Measurements from ENCODE around the gene RHOBTB3. TPM values are rescaled to one million over a fixed set of nuclear protein-coding genes. Genes with fewer than 3 reads are reported as not detected.
"Not testable (repeated sequence)": the region's sequence is repeated elsewhere in the genome, so short reads cannot be mapped to it uniquely, and the experiment has no call there.

RHOBTB3 gene
- total and polyA plus RNA-seq, 11 donors = 24.3 to 116 (median 82.1) TPM

DNA sequence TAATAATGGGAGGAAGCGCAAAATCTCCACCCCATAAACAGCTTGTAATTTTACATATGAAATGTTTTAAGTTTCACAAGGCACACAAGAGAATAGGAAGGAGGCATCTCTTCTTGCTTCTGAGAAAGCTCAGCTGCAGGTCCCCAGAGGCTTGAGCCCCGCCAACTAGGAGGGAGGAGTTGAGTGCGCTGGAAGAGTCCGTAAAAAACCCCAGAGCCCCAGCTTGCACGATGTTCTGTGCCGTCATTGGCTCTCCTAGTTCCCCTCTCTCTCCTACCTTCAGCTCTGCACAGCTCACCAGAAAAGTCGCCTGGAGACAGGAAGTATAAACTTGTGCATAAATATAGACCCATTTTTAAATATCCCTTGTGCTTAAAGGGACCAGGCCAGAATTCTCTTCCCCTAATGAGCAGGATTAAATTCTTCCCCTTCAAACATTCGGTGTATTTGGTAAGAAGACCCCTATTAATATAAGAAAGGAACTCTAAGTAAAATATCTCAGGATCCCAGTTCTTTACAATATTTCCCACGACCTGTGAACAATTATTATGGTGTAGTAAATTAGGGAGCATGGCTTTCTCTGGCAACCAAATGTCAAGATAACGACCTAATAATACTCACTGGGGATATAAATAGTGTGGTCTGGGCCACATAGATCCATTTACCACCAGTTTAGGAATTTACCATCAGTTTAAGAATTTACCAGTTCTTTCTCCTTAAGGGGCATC, 77.7 kb downstream of the RHOBTB3 start:
- ATAC-seq = peak; percentile 93 to 96 (median 94)
- Histone ChIP-seq H3K9me3 (peaks cover 0 to 10% (median 0%) of the 10 kb centered on the region in 12 donors), H3K27me3 (no peaks in the 10 kb centered on the region), H3K36me3 (peaks cover 0 to 18% (median 6%) of the 10 kb centered on the region in 9 donors), H3K27ac (peak overlapping the region; percentile 65 to 89 (median 84)), H3K4me1 (peaks cover 16 to 67% (median 53%) of the 10 kb centered on the region in 12 donors), H3K4me3 (peak overlapping the region in 7 of 12 donors; percentile 8 to 32 (median 16))
- TF ChIP-seq, protein P1, sequence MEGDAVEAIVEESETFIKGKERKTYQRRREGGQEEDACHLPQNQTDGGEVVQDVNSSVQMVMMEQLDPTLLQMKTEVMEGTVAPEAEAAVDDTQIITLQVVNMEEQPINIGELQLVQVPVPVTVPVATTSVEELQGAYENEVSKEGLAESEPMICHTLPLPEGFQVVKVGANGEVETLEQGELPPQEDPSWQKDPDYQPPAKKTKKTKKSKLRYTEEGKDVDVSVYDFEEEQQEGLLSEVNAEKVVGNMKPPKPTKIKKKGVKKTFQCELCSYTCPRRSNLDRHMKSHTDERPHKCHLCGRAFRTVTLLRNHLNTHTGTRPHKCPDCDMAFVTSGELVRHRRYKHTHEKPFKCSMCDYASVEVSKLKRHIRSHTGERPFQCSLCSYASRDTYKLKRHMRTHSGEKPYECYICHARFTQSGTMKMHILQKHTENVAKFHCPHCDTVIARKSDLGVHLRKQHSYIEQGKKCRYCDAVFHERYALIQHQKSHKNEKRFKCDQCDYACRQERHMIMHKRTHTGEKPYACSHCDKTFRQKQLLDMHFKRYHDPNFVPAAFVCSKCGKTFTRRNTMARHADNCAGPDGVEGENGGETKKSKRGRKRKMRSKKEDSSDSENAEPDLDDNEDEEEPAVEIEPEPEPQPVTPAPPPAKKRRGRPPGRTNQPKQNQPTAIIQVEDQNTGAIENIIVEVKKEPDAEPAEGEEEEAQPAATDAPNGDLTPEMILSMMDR (IDR thresholded peaks at IDR 0.05) = no peak
- TF ChIP-seq POLR2A (IDR thresholded peaks at IDR 0.05) = peak in 1 of 2 donors; percentile 18
- WGBS, 4 donors = 11 to 20% (median 14%) methylated on average over 10 of the region's 10 CpGs
- peak; percentile 85 to 91 (median 88) for DNase-seq
- intact Hi-C loops (cut with DNase I) = no loop called here

DNA sequence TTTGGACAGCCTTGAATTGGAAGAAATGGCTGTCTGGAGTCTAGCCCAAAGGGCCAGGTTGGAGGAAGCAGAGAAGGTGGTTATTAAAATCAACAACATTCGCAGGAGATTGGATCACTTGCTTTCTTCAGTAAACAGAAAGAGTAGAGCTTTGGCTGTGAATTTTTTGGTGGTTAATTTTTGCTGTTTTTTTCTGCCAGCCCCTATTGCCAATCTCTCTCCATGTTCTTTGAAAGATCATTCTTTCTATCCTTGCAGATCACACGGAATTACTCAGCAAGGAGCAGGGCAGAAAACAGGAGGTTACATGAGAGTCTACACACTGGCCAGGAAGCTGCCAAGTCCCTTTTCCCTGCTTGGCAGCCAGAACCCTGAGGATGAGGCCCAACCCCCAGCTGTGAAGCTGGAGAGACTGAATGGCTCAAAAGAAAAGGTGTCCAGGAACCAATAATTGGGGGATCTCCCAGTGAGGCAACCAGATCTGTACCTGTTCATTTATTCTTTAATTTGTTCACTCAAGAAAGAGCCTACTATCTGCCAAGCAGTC, 78.4 kb downstream of the RHOBTB3 start:
- DNase-seq (peak in 2 of 5 donors; percentile 59 to 64), ATAC-seq (peak; percentile 63 to 76 (median 75))
- Histone ChIP-seq H3K27me3 (no peaks in the 10 kb centered on the region), H3K9me3 (peaks cover 0 to 9% (median 0%) of the 10 kb centered on the region in 12 donors), H3K4me1 (peaks cover 16 to 69% (median 52%) of the 10 kb centered on the region in 12 donors), H3K4me3 (peak overlapping the region in 5 of 12 donors; percentile 8 to 32 (median 16)), H3K27ac (peak overlapping the region; percentile 65 to 89 (median 84)), H3K36me3 (peaks cover 0 to 24% (median 13%) of the 10 kb centered on the region in 9 donors)
- WGBS, 4 donors = 16 to 25% (median 22%) methylated on average over 2 of the region's 2 CpGs
- TF ChIP-seq, protein P1 (IDR thresholded peaks at IDR 0.05) = no peak
- TF ChIP-seq POLR2A (IDR thresholded peaks at IDR 0.05) = no peak
- intact Hi-C loops (cut with DNase I) = no loop called here

DNA sequence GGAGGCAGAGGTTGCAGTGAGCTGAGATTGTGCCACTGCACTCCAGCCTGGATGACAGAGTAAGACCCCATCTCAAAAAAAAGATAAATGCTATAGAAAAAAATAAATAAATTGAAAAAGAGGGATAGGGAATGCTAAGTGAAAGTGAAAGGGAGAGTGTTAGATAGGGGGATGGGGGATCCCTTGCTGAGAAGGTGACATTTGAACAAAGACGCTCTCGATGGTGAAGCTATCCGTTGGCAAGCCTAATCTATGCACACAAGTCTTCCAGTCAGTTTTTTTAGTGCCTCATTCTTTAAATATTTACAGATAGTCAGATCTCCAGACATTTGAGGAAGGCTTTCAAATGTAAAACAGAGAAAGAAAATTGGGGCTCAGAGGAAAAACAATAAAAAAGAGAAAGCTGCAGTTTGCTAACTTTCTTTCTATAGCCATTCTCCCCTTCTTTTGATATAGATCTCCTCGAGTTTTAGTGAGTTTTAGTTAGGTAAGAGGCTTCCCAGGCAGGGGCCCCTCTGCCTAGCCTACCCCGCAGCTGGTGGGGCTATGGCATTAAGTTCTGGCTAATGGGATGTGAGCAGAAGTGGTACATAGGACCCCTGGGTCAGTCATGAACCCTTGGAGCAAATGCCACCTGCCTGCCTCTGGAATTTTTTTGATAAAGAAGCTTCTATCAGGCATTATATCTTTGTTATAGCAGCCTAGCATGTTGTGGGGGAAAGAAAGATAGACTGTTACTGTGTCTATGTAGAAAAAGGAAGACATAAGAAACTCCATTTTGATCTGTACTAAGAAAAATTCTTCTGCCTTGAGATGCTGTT, 79.4 kb downstream of the RHOBTB3 start:
- TF ChIP-seq, protein P1 (IDR thresholded peaks at IDR 0.05) = no peak
- TF ChIP-seq POLR2A (IDR thresholded peaks at IDR 0.05) = no peak
- WGBS, 4 donors = 39 to 51% (median 46%) methylated on average over 5 of the region's 5 CpGs
- Histone ChIP-seq H3K27ac (peak overlapping the region in 11 of 12 donors; percentile 65 to 89 (median 85)), H3K9me3 (no peaks in the 10 kb centered on the region), H3K36me3 (peaks cover 0 to 34% (median 23%) of the 10 kb centered on the region in 9 donors), H3K4me1 (peaks cover 16 to 74% (median 52%) of the 10 kb centered on the region in 12 donors), H3K27me3 (no peaks in the 10 kb centered on the region), H3K4me3 (no peak overlapping the region)
- intact Hi-C loops (cut with DNase I) = no loop called here
- ATAC-seq (no peak), DNase-seq (no peak)

DNA sequence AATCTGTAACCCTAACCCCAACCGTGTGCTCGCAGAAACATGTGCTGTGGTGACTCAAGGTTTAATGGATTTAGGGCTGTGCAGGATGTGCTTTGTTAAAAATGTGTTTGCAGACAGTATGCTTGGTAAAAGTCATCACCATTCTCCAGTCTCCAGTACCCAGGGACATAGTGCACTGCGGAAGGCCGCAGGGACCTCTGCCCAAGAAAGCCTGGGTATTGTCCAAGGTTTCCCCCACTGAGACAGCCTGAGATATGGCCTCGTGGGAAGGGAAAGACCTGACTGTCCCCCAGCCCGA, 79.9 kb downstream of the RHOBTB3 start:
- intact Hi-C loops (cut with DNase I); H3K4me3 ChIP-seq; H3K9me3 ChIP-seq; ATAC-seq; H3K27me3 ChIP-seq; DNase-seq: not testable (repeated sequence)
- Histone ChIP-seq H3K27ac (peak overlapping the region in 8 of 12 donors; percentile 70 to 89 (median 86)), H3K4me1 (peaks cover 16 to 80% (median 52%) of the 10 kb centered on the region in 12 donors), H3K36me3 (peaks cover 0 to 40% (median 29%) of the 10 kb centered on the region in 9 donors)
- WGBS, 4 donors = 72 to 80% (median 78%) methylated on average over 6 of the region's 6 CpGs

DNA sequence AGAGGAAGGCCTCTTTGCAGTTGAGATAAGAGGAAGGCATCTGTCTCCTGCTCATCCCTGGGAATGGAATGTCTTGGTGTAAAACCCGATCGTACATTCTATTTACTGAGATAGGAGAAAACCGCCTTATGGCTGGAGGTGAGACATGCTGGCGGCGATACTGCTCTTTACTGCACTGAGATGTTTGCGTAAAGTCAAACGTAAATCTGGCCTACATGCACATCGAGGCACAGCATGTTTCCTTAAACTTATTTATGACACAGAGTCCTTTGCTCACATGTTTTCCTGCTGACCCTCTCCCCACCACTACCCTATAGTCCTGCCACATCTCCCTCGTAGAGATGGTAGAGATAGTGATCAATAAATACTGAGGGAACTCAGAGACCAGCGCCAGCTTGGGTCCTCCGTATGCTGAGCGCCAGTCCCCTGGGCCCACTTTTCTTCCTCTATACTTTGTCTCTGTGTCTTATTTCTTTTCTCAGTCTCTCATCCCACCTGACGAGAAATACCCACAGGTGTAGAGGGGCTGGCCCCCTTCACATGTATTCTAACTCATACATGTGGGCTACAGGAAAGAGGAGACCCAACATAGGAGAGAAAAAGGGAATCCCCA, 80.4 kb downstream of the RHOBTB3 start:
- WGBS, 4 donors = 79 to 87% (median 83%) methylated on average over 13 of the region's 13 CpGs
- ATAC-seq; H3K9me3 ChIP-seq; DNase-seq; intact Hi-C loops (cut with DNase I); H3K27me3 ChIP-seq; H3K4me3 ChIP-seq: not testable (repeated sequence)
- Histone ChIP-seq H3K4me1 (peaks cover 16 to 85% (median 54%) of the 10 kb centered on the region in 12 donors), H3K36me3 (peaks cover 0 to 45% (median 33%) of the 10 kb centered on the region in 9 donors), H3K27ac (peak overlapping the region in 9 of 12 donors; percentile 1 to 88 (median 66))
